ENCODE measurements around the gene ATAD3B.
"Not testable (repeated sequence)": the region's sequence is repeated elsewhere in the genome, so short reads cannot be mapped to it uniquely, and the experiment has no call there.

The ATAD3B gene, protein sequence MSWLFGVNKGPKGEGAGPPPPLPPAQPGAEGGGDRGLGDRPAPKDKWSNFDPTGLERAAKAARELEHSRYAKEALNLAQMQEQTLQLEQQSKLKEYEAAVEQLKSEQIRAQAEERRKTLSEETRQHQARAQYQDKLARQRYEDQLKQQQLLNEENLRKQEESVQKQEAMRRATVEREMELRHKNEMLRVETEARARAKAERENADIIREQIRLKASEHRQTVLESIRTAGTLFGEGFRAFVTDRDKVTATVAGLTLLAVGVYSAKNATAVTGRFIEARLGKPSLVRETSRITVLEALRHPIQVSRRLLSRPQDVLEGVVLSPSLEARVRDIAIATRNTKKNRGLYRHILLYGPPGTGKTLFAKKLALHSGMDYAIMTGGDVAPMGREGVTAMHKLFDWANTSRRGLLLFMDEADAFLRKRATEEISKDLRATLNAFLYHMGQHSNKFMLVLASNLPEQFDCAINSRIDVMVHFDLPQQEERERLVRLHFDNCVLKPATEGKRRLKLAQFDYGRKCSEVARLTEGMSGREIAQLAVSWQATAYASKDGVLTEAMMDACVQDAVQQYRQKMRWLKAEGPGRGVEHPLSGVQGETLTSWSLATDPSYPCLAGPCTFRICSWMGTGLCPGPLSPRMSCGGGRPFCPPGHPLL

DNA sequence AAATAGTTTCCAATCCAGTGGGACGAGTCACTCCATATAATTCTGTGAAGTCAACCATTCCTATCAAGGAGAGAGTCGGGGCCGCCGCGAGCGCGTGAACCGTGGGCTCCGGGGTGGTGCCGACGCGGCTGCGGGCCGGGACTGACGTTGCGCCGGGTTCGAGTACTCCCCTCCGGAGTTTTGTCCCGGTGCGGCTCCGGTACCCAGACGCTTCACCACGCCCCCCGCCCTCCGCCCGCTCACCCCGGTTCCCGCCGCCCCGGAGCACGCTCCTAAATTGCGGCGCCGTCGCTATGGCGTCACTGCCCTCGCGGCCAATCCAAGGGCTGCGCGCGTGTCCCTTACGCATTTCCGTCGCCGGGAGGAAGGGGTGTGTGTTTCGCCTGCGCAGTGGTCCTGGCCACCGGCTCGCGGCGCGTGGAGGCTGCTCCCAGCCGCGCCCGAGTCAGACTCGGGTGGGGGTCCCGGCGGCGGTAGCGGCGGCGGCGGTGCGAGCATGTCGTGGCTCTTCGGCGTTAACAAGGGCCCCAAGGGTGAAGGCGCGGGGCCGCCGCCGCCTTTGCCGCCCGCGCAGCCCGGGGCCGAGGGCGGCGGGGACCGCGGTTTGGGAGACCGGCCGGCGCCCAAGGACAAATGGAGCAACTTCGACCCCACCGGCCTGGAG, at the start of gene ATAD3B:
Gene ATAD3B (plus strand): TSS at position 377 of the 664 bp plus-strand sequence. CDS start 120 bp downstream, at position 497.
- DNase-seq (ENCODE audit: low read depth), result peak; percentile 94

- no peak for DNase-seq (ENCODE audit: low read depth)
These were observed 49.6 kb upstream of the ATAD3B start for GRCh38 chr1:1421907-1422464.

- peak; percentile 29 for DNase-seq (ENCODE audit: low read depth)
These were observed 48.9 kb upstream of the ATAD3B start for GRCh38 chr1:1422465-1423244.

GRCh38 chr1:1423245-1423597, 48.3 kb upstream of the ATAD3B start:
- DNase-seq (ENCODE audit: low read depth), result no peak

DNA sequence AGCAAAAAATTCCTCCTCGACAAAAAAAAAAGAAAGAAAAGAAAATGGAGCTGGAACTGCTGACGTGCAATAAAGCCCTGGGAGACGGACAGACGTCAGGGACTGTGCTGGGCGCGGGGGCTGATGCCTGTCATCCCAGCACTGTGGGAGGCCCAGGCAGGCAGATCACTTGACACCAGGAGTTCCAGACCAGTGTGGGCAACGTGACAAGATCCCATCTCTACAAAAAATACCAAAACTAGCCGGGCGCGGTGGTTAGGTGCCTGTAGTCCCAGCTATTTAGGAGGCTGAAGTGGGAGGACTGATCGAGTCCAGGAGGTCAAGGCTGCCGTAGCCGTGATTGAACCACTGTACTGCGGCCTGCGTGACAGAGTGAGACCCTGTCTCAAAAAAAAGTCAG, 46.9 kb upstream of the ATAD3B start:
- no peak for DNase-seq (ENCODE audit: low read depth)

DNA sequence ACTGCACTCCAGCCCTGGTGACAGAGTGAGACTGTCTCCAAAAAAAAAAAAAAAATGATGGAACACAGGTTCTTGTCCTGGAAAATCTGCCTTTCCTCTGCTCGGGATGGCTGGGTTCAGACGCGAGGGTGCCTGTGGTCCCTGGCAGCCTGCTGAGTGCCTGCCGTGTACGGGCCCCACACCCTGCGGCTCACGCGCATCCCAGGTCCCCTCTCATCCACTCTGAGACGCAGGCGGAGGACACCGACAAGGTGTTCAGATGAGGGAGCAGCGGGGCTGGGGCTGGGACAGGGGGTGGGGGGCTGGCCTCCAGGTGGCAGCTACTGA, 46.2 kb upstream of the ATAD3B start:
- DNase-seq (ENCODE audit: low read depth), result no peak

DNA sequence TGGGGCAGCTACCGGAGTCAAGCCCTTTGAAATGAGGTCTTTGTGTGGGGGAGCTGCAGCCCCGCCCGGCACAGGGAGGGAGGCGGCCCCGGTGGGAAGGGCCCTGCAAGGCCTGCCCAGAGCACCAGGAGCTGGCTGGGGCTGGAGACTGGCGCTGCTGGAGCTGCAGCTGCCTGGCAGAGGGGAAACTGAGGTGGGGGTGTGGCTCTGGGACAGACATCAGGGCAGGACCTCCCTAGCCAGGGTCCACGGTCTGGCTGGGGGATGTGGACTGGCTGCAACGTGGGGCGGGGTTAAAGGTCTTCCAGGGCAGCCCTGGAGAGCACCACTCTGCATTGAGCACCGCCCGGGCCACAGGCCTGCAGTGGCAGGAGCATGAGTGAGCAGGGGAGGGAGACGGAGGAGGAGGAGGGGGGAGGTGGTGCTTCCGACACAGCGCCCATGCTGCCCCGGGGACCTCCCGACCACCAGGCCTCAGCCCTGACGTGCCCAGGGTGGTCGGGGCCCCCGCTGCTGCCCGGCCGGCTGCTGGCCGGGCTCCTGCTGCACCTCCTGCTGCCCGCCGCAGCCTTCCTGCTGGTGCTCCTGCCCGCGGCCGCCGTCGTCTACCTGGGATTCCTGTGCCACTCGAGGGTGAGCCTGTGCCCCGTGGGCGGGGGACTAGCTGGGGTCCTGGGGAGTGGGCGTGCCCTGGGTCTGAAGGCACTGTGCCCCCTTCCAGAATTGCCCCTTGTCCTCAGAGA, 45.6 kb upstream of the ATAD3B start:
- no peak for DNase-seq (ENCODE audit: low read depth)

DNA sequence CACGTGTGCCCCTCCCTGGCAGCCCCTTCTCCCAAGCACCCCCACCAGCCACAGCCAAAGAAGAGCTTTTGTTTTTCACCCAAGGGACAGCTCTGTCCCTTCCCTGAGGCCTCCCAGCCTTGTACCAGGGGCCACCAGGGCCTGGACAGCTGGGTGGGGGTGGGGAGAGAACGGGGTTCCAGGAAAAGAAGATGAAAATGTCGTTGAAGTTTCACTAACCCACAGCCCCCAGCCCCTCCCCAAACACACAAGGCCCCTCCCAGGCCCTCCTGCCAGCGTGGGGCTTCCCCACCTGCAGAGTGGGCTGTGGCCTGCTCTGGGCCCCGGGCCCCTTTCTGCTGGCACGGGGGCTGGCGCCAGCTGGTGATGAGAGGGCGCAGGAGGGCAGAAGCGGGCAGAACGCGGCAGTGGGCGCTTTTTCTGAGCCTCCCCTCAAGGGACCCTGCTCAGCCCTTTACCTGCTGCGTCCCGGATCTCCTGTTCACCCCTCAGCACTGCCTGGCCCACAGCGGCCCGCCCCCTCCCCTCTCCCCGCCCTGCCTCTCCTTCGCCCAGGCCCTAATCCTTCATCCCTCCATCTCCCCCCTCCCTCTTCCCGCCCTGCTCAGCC, 45.0 kb upstream of the ATAD3B start:
- no peak for DNase-seq (ENCODE audit: low read depth)

DNA sequence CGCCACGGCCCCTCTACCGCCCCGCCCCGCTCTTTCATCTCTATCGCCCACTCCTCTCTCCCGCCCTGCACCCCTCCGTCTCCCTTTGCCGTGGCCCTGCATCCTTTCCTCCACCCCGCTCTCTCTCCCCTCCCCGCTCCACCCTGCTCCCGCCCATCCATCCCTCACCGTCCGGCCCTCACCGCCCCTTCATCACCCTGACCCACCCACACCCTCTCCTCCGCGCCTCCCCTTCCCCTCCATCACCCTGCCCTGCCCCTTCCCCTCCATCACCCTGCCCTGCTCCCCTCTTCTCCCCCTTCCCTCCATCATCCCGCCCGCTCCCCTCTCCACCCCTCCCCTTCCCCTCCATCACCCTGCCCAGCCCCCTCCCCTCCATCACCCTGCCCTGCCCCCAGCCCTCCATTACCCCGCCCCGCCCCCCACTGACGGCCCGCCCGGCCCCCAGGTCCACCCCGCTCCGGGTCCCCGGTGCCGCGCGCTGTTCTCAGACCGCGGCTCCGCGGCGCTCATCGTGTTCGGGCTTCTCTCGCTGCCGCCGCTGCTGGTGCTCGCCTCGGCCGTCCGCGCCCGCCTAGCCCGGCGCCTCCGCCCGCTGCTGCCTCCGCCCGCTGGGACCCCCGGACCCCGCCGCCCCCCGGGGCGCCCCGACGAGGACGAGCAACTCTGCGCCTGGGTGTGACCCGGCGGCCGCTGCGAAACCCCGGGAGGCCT, 44.3 kb upstream of the ATAD3B start:
- no peak for DNase-seq (ENCODE audit: low read depth)

DNA sequence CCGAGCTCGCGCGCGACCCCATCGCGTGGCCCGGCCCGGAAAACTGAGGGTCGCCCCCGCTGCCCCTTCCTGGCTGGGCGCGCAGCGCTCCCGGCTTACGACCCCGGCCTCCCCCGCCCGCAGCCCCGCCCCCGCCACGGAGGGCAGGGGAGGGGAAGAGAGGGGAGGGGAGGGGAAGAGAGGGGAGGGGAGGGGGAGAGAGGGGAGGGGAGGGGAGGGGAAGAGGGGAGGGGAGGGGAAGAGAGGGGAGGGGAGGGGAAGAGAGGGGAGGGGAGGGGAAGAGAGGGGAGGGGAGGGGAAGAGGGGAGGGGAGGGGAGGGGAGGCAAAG, 43.8 kb upstream of the ATAD3B start:
- no peak for DNase-seq (ENCODE audit: low read depth)

DNA sequence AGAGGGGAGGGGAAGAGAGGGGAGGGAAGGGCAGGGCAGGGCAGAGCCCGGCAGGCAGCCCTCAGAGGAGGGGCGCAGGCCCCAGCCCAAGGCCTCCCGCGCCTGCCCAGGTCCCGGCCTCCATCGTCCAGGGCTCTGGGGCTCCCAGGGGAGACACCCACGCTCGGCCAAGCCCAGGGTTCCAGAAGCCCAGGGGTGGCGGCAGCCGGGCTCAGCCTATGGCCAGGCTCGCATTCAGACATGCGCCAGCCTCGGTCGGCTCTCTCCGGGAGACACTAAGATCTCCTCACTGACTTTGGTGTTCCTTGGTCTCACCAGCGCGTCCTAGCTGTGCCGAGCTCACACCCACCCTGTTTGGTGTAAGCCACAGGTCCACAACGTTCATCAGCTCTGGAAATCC, 43.4 kb upstream of the ATAD3B start:
- DNase-seq (ENCODE audit: low read depth), result no peak

DNA sequence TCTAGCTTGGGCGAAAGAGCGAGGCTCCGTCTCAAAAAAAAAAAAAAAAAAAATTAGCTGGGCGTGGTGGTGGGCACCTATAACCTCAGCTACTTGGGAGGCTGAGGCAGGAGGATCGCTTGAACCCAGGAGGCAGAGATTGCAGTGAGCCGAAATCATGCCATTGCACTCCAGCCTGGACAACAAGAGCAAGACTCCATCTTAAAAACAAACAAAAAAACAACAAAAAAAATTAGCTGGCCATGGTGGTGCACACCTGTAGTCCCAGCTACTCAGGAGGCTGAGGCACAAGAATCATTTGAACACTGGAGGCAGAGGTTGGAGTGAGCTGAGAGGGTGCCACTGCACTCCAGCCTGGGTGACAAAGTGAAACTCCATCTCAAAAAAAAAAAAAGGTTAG, 42.6 kb upstream of the ATAD3B start:
- not testable (repeated sequence) for DNase-seq (ENCODE audit: low read depth)

DNA sequence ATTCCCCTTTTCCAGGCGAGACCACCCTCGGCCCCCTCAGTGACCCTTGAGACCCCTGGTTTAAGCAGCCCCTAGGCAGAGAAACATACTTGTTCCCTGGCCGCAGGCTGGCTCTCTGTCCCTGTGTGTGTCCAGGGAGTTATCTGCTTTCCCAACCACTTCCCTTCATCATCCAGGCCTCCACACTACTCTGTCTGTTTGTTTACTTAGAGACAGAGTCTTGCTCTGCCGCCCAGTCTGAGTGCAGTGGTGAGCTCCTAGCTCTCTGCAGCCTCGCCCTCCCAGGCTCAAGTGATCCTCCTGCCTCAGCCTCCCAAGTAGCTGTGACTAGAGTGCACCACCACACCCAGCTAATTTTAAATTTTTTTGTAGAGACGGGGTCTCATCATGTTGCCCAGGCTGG, 41.9 kb upstream of the ATAD3B start:
- peak; percentile 47 for DNase-seq (ENCODE audit: low read depth)

GRCh38 chr1:1430114-1430982, 41.2 kb upstream of the ATAD3B start:
- DNase-seq (ENCODE audit: low read depth), result peak; percentile 59

GRCh38 chr1:1430992-1431844, 40.3 kb upstream of the ATAD3B start:
- no peak for DNase-seq (ENCODE audit: low read depth)

DNA sequence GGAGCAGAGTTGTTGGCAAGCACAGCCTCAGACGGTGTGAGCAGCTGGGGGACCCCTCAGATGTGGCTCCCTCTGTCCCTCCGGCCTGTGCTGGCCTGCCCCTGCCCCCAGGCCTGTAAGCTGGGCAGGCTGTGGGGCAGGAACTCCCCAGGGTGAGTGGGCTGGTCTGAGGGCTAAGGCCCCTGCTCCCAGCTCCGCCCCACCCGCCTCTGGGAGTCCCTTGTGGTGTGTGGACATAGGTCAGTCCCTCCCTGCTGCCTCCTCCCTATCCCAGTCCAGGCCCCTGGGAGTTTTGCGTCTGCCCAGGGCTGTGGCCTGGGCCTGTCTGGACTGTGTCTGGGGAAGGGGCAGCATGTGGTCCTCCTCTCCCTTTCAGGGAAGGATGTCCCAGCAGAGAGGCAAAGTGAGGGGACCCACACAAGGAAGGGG, 39.7 kb upstream of the ATAD3B start:
- DNase-seq (ENCODE audit: low read depth), result no peak

DNA sequence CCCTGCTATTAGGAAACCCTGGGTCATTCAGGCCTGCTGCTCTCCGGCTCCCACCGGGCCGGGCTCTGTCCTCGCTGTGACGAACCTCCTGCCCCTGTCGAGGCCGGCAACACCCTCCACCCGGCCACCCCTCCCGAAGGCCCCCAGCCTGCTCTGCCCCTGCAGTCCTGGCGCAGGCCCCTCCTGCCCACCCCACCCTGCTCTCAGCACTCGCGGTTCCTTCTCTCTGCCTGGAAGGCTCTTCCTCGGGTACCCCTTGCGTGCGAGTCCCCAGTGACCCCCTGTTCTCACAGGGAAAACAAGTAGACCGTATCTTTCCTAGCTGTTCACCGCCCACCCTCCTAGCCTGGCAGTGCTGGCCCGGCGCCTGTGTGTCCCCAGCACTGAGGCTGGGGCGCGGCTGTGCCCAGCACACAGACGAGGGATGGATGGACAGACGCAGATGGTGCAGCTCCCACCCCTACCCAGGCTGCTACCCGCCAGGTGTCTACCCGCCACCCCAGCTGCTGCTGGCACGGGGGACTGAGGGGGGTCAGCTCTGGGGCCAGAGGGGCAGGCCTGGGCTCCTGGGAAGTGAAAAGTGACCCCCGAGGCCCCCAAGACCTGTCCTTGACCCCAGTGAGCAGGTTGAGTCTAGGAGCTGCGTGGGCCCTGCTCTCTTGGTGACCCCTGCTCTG, 39.2 kb upstream of the ATAD3B start:
- DNase-seq (ENCODE audit: low read depth), result no peak
